Measurements from ENCODE around the gene ZNF778.

ZNF778 gene

DNA sequence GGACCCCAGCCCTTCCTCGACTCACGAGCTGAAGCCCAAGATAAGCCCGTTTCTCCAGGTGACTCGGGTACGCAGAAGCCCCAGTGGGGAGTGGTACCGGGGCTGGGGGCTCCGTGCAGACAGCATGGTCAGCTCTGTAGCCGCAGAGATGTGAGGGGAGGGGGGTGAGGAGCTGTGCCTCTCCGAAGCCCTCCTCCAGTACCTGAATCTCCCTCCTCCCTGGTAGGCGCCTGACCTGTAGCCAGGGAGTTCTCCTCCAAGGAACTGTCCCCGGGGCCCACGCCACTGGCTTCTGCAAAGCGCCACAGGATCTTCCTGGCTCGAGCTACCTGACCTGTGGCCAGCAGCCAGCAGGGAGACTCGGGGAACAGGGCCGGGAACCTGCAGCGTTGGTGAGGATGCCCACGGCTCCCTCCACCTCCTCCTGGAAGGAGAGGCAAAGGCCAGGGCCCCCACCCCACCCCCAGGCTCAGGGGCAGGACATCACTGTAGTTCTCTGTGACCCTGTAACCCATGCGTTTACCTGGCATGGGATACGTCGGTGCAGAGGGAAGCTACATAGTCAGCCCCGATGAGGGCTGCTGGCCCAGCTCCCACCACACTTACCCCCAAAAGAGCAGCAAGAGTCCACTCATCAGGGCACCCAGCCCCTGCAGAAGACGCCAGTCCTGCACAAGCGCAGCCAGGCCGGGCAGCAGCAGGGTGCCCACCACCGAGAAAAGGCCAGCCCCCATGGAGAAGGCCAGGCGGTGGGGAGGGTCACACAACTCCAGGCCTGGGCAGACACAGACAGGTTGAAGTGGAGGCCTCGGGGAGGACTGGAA, 18.9 kb upstream of the ZNF778 start:
- FAIRE-seq (no peak), DNase-seq (ENCODE audit: insufficient read length) (peak; percentile 27)
- TF ChIP-seq TAF1 (IDR thresholded peaks at IDR 0.05; ENCODE audit: borderline replicate concordance, low read depth, low read length) (no peak), POLR2A (IDR thresholded peaks at IDR 0.05; ENCODE audit: low read depth, low read length) (no peak), POLR2AphosphoS5 (IDR thresholded peaks at IDR 0.05; ENCODE audit: low read depth, low read length) (no peak)

GRCh38 chr16:89199241-89200123, 18.0 kb upstream of the ZNF778 start:
- TF ChIP-seq POLR2A (IDR thresholded peaks at IDR 0.05; ENCODE audit: low read depth, low read length) (no peak), POLR2AphosphoS5 (IDR thresholded peaks at IDR 0.05; ENCODE audit: low read depth, low read length) (no peak), TAF1 (IDR thresholded peaks at IDR 0.05; ENCODE audit: borderline replicate concordance, low read depth, low read length) (no peak)
- DNase-seq (ENCODE audit: insufficient read length) = peak; percentile 19
- no peak for FAIRE-seq

- DNase-seq (ENCODE audit: insufficient read length) = peak; percentile 26
- no peak for FAIRE-seq
- TF ChIP-seq POLR2AphosphoS5 (IDR thresholded peaks at IDR 0.05; ENCODE audit: low read depth, low read length) = no peak
- TF ChIP-seq POLR2A (IDR thresholded peaks at IDR 0.05; ENCODE audit: low read depth, low read length) = no peak
- TF ChIP-seq TAF1 (IDR thresholded peaks at IDR 0.05; ENCODE audit: borderline replicate concordance, low read depth, low read length) = no peak
These were observed 17.2 kb upstream of the ZNF778 start, which contains the start of gene SLC22A31 for GRCh38 chr16:89200124-89200849. TSS of gene SLC22A31 (minus strand) at chr16:89200537. CDS start at chr16:89200501, 36 bp downstream.

- DNase-seq (ENCODE audit: insufficient read length) (no peak), FAIRE-seq (no peak)
- TF ChIP-seq POLR2A (IDR thresholded peaks at IDR 0.05; ENCODE audit: low read depth, low read length) (no peak), TAF1 (IDR thresholded peaks at IDR 0.05; ENCODE audit: borderline replicate concordance, low read depth, low read length) (no peak), POLR2AphosphoS5 (IDR thresholded peaks at IDR 0.05; ENCODE audit: low read depth, low read length) (no peak)
These were observed 16.6 kb upstream of the ZNF778 start for GRCh38 chr16:89200850-89201411.

GRCh38 chr16:89201439-89202377, 15.8 kb upstream of the ZNF778 start:
- DNase-seq (ENCODE audit: insufficient read length) = no peak
- FAIRE-seq = no peak
- TF ChIP-seq POLR2A (IDR thresholded peaks at IDR 0.05; ENCODE audit: low read depth, low read length) (no peak), POLR2AphosphoS5 (IDR thresholded peaks at IDR 0.05; ENCODE audit: low read depth, low read length) (no peak), TAF1 (IDR thresholded peaks at IDR 0.05; ENCODE audit: borderline replicate concordance, low read depth, low read length) (no peak)

DNA sequence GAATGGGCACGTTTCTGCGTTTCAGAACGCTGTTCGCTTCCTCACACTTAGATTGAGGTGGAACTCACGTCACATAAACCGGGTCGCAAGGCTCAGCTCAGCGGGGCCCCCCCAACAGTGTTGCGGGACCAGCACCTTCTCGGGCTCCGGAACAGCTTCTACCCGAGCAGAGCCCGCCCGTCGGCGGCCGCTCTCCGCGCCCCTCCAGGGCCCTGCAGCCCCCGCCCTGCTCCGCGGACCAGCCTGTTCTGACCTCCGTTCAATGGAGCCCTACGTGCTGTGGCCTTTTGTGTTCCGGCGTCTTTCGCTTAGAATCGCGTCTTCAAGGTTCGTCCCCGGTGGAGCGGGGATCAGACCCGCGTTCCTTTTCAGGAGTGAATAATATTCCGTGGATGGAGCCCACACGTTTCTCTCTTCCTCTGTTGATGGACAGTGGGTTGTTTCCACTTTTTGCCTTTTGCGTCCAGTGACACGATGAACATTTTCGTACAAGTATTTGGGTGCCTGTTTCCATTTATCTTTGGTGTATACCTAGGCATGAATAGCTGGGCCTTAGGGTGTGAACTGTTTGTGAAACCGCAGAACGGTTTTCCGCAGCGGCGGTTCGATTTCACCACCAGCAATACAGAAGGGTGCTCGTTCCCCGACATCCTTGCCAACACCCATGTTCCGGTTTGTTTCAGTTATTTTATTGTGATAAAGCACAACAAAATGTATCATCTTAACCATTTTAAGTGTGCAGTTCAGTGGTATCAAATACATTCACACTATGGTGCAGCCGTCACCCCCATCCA, 14.9 kb upstream of the ZNF778 start:
- no peak for TF ChIP-seq POLR2A (IDR thresholded peaks at IDR 0.05; ENCODE audit: low read depth, low read length)
- no peak for TF ChIP-seq POLR2AphosphoS5 (IDR thresholded peaks at IDR 0.05; ENCODE audit: low read depth, low read length)
- TF ChIP-seq TAF1 (IDR thresholded peaks at IDR 0.05; ENCODE audit: borderline replicate concordance, low read depth, low read length) = no peak
- DNase-seq (ENCODE audit: insufficient read length) = no peak
- FAIRE-seq = no peak

DNA sequence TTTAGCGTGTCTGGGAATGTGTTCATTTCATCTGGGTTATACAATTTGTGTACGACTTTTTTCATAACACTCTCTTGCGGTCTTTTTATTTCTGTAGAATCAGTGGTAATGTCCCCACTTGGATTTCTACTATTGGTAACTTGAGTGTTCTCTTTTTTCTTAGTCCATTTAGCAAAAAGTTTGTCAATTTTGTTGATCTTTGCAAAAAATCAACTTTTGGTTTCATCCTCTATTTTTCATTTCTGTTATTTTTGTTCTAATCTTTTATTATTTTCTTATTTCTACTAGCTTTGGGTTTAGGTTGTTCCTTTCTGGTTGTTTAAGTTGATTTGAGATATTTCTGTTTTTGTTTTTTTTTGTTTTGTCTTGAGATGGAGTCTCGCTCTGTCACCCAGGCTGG, 9.5 kb upstream of the ZNF778 start:
- DNase-seq (ENCODE audit: insufficient read length) (no peak), FAIRE-seq (no peak)
- no peak for TF ChIP-seq TAF1 (IDR thresholded peaks at IDR 0.05; ENCODE audit: borderline replicate concordance, low read depth, low read length)
- TF ChIP-seq POLR2A (IDR thresholded peaks at IDR 0.05; ENCODE audit: low read depth, low read length) = no peak
- TF ChIP-seq POLR2AphosphoS5 (IDR thresholded peaks at IDR 0.05; ENCODE audit: low read depth, low read length) = no peak

DNA sequence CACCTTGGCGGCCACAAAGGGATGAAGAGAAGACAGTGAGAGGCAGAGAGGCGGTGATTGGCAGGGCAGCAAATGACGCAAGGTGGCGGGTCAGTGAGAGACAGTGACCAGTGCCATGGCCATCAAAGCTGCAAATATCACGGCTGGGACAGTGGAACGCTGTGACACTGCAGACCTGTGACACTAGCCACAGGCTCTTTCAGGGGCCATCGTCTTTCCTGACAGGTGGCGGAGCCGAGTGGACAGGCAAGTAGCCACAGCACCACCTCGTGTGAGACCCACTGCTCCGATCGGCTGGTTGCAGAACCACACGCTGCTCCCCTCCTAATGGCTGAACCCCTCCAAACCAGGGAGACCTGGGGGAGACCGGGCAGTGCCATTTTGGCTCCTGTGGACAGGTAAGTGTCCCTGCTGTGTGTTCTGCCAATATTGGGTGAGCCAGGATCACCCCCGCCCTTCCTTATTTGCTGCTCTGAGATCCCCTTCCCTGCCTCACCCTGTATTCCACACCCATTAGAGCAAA, 7.9 kb upstream of the ZNF778 start:
- FAIRE-seq = no peak
- TF ChIP-seq POLR2A (IDR thresholded peaks at IDR 0.05; ENCODE audit: low read depth, low read length) (no peak), POLR2AphosphoS5 (IDR thresholded peaks at IDR 0.05; ENCODE audit: low read depth, low read length) (no peak), TAF1 (IDR thresholded peaks at IDR 0.05; ENCODE audit: borderline replicate concordance, low read depth, low read length) (no peak)
- no peak for DNase-seq (ENCODE audit: insufficient read length)

All from GM12892 (cell line).